ENCODE results near the gene TRIM47. TPM values are rescaled to one million over a fixed set of nuclear protein-coding genes. Genes with fewer than 3 reads are reported as not detected.

The TRIM47 gene
- total RNA-seq, 1 experiment from 2014 or later, result 6.9 TPM

DNA sequence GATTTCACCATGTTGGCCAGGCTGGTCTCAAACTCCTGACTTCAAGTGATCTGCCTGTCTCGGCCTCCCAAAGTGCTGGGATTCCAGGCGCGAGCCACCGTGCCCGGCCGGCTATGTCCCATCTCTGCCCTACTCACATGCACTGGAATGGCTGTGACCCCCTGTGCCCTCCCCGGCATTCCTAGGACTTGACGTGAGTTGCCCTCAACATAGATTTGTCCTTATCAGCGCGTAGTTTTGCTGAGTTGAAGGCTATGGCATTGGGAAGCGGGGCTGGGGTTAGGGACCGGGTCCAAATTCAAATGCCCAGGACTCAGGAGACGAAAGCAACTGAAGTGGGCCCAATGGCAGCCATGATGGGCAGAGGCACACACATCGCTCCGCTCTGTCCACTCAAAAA, 40.0 kb downstream of the TRIM47 start:
- no peak for DNase-seq
- TF ChIP-seq, protein P1, sequence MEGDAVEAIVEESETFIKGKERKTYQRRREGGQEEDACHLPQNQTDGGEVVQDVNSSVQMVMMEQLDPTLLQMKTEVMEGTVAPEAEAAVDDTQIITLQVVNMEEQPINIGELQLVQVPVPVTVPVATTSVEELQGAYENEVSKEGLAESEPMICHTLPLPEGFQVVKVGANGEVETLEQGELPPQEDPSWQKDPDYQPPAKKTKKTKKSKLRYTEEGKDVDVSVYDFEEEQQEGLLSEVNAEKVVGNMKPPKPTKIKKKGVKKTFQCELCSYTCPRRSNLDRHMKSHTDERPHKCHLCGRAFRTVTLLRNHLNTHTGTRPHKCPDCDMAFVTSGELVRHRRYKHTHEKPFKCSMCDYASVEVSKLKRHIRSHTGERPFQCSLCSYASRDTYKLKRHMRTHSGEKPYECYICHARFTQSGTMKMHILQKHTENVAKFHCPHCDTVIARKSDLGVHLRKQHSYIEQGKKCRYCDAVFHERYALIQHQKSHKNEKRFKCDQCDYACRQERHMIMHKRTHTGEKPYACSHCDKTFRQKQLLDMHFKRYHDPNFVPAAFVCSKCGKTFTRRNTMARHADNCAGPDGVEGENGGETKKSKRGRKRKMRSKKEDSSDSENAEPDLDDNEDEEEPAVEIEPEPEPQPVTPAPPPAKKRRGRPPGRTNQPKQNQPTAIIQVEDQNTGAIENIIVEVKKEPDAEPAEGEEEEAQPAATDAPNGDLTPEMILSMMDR (conservative IDR thresholded peaks at IDR 0.05), result no peak
- no peaks in the 10 kb centered on the region for H4K20me1 ChIP-seq (ENCODE audit: control insufficient read depth, insufficient read depth, insufficient read length)
- no peak overlapping the region for H3K27ac ChIP-seq (ENCODE audit: insufficient read length, low read depth, low read length)
- H3K23ac ChIP-seq (ENCODE audit: insufficient read length, low read depth, low read length), result no peak overlapping the region
- no peak overlapping the region for H3K18ac ChIP-seq (ENCODE audit: insufficient read length, low read depth, low read length)
- no peak overlapping the region; the same call in 1 of the 2 replicates for H3K14ac ChIP-seq (ENCODE audit: insufficient read depth, low read length)
- no peaks in the 10 kb centered on the region for H3K9me3 Mint-ChIP-seq
- H4K91ac ChIP-seq (ENCODE audit: insufficient read length, low read depth, low read length), result no peak overlapping the region
- H3K79me2 ChIP-seq (ENCODE audit: insufficient read depth, low read length), result no peaks in the 10 kb centered on the region
- no peak overlapping the region for H3K56ac ChIP-seq (ENCODE audit: insufficient read length, low read depth, low read length)
- WGBS (ENCODE audit: extremely low coverage, insufficient read length, low lambda C conversion rate), result no CpG with 5 or more reads among the region's 15 CpGs
- no peak overlapping the region for H3K4me2 ChIP-seq (ENCODE audit: insufficient read depth, insufficient read length, low read length)
- no peak overlapping the region for H4K5ac ChIP-seq (ENCODE audit: insufficient read length, low read depth, low read length)
- H3K79me1 ChIP-seq (ENCODE audit: insufficient read depth, low read depth, low read length, poor library complexity, severe bottlenecking), result no peaks in the 10 kb centered on the region
- H3K27me3 Mint-ChIP-seq (ENCODE audit: low read depth), result no peaks in the 10 kb centered on the region
- H3K27me3 ChIP-seq (ENCODE audit: insufficient read depth, low read length), result no peaks in the 10 kb centered on the region
- no peak overlapping the region for H2BK12ac ChIP-seq (ENCODE audit: insufficient read length, low read depth, low read length)
- H3K4me3 Mint-ChIP-seq, result no peak overlapping the region
- peaks cover 1 to 15% of the 10 kb centered on the region in 2 experiments for H3K4me1 Mint-ChIP-seq
- H2AFZ ChIP-seq (ENCODE audit: low read length), result no peak overlapping the region
- no peak overlapping the region for H2BK20ac ChIP-seq (ENCODE audit: low read depth, low read length, poor library complexity, severe bottlenecking)
- no peak overlapping the region; a peak in 1 of 7 replicates for H3K27ac Mint-ChIP-seq
- no peaks in the 10 kb centered on the region for H3K36me3 Mint-ChIP-seq (ENCODE audit: insufficient read depth in 1 of 3, low read depth in 3 of 3)
- no peak overlapping the region for H2BK5ac ChIP-seq (ENCODE audit: insufficient read length, low read length)
- H2BK15ac ChIP-seq (ENCODE audit: low read depth, low read length), result no peak overlapping the region
- no peaks in the 10 kb centered on the region for H3K23me2 ChIP-seq (ENCODE audit: insufficient read length, low read depth, low read length, poor library complexity, severe bottlenecking)
- H2AK5ac ChIP-seq (ENCODE audit: insufficient read length, low read length), result no peak overlapping the region
- no peak overlapping the region for H3K4ac ChIP-seq (ENCODE audit: low read depth, low read length)
- H4K8ac ChIP-seq (replicated peaks; ENCODE audit: insufficient read length, low read depth, low read length), result no peak overlapping the region
- no peak overlapping the region for H3K9ac ChIP-seq (ENCODE audit: extremely low read depth, insufficient read length, low read length)
- 0 out of 2 replicates have a peak, but pooled peaks cover 4% of the 10 kb centered on the region for H3K4me1 ChIP-seq (ENCODE audit: insufficient read depth, low read length)
- H3K9me3 ChIP-seq (ENCODE audit: control insufficient read depth, low read depth, low read length), result no peaks in the 10 kb centered on the region
- H3T11ph ChIP-seq (ENCODE audit: low read length), result no peak overlapping the region
- no peak overlapping the region for H2BK120ac ChIP-seq (ENCODE audit: low read depth, low read length, poor library complexity, severe bottlenecking)

Measured in H9 (cell line).